ENCODE measurements around the gene RYR2.
A peak's percentile ranks its signal among the peaks of the same experiment; 100 is the strongest.

The RYR2 gene

DNA sequence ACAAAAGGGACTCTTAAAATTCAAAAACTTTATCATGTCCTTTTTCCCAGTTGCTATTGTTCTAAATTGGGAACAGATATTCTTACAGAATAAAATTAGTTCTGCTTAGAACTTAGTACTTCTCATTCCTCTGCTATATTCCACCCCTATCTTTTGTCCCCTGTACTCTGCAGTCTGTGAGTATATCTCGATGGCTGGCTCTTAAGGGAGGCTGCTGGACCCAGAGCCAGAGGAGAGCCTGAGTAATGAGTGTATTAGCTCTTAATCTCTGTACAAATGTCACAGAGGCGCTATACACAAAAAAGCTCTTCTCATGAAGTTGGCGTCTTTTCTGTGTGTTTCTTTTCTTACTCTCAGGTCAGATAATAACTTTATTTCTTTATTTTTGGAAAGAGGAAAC, 425.3 kb downstream of the RYR2 start:
- TF ChIP-seq JUND (IDR thresholded peaks at IDR 0.05; ENCODE audit: low read depth) = no peak
- no peak for DNase-seq (ENCODE audit: low read depth in 1 of 2, low spot score in 1 of 2)
- in situ Hi-C loops (cut with HindIII; ENCODE audit: low pct_unique_long_range_greater_than_20kb, low sequenced_read_pairs) = no loop called here

DNA sequence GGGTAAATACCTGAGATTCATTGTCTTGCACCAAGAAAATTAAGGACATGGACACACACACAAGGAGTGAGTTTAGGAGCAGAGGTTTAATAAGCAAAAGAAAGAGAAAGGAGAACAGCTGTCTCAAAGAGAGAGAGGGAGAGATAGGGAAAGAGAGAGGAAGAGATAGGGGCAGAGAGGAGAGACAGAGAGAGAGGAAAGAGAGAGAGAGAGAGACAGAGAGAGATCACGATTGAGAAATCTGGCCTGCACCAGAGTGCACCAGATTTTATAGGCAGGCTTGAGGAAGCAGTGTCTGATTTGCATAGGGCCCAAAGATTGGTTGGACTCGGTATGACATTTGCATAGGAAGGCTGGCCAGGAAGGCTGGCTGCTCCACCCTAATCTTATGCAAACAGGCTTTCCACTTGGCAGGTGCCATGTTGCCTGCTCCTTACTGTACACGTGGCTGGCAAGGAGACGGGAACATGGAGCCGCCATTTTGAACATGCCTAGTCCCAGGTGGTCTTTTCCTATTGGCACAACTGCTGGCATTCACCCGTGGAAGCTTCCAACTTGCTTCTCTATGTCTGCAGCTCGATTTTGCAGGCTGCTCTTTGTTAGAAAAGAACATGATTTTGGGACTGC, 428.8 kb downstream of the RYR2 start:
- TF ChIP-seq JUND (IDR thresholded peaks at IDR 0.05; ENCODE audit: low read depth) = no peak
- peak in 1 of 2 experiments; percentile 97 for DNase-seq (ENCODE audit: low read depth in 1 of 2, low spot score in 1 of 2)
- in situ Hi-C loops (cut with HindIII; ENCODE audit: low pct_unique_long_range_greater_than_20kb, low sequenced_read_pairs) = no loop called here

DNA sequence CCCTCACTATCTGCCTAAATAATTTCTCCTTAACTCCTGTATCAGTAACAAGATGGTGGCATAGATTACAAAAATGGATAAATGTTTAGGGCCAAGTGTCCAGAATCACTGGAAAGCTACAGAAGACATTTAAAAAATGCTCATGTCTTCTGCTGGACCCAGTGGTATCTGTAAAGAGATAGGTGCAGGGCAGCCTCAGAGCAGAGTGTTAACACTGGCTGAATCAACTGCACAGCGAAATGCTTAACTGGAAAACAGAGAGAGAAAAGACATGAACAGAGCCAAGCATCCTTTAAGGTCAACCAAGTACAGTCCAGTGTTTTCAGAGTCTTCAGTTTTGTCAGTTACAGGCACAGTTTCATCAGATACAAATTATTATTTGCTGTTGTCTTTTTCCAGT, 429.4 kb downstream of the RYR2 start:
- no peak for TF ChIP-seq JUND (IDR thresholded peaks at IDR 0.05; ENCODE audit: low read depth)
- DNase-seq (ENCODE audit: low read depth in 1 of 2, low spot score in 1 of 2) = no peak
- in situ Hi-C loops (cut with HindIII; ENCODE audit: low pct_unique_long_range_greater_than_20kb, low sequenced_read_pairs) = no loop called here

DNA sequence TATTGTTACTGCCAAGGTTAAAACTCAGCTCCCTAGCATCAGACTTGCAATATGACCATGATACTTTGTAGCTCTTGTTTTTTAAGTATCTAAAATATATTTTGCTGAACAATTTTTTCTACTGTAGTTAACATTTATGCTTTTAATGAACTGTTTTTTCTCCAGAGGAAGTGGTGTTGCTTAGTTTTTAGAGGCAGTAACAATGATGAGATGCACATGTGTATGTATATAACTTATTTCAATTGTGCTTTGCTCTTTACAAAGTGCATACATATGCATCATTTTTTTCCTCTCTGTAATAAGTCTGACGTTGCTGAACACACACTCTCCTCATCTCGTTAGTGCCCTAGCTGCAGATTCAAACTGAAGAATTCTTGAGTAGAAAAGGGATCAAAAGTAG, 430.0 kb downstream of the RYR2 start:
- TF ChIP-seq JUND (IDR thresholded peaks at IDR 0.05; ENCODE audit: low read depth) = no peak
- in situ Hi-C loops (cut with HindIII; ENCODE audit: low pct_unique_long_range_greater_than_20kb, low sequenced_read_pairs) = no loop called here
- no peak for DNase-seq (ENCODE audit: low read depth in 1 of 2, low spot score in 1 of 2)

DNA sequence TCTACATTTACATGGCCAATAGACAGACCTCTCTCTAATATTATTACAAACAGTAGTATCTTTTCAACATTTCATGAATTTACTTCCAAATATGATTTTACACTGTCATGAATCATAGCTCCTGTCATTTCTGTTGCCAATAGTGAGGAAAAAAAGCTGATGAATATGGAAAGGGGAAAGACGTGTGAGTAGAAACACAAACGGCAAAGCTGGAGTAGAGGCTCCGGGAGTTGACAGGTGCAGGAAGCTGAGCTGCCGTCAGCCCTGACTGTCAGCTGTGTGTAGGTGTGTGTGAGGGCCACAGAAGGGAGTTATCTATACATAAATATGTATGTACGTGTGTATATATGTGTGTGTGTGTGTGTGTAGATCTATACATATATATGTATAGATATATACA, 431.9 kb downstream of the RYR2 start:
- no peak for DNase-seq (ENCODE audit: low read depth in 1 of 2, low spot score in 1 of 2)
- no peak for TF ChIP-seq JUND (IDR thresholded peaks at IDR 0.05; ENCODE audit: low read depth)
- in situ Hi-C loops (cut with HindIII; ENCODE audit: low pct_unique_long_range_greater_than_20kb, low sequenced_read_pairs) = no loop called here

DNA sequence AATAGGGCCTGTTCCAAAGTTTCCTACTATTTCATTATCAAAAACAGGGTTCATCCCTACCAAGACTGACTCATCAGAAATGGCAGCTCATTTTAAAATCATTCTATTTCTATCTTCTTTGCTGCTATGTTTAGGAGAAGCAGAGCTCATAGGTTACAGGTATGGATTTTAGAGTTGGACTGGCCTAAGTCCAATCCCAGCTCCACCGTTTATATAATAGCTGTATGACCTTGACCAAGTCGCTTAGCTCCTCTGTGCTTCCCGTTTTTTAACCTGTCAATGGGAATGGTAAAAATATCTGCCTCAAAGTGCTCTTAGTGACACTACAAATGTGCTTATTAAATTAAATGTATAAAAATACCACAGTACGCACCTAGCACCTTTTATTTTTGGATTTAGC, 436.1 kb downstream of the RYR2 start:
- in situ Hi-C loops (cut with HindIII; ENCODE audit: low pct_unique_long_range_greater_than_20kb, low sequenced_read_pairs) = no loop called here
- no peak for DNase-seq (ENCODE audit: low read depth in 1 of 2, low spot score in 1 of 2)
- TF ChIP-seq JUND (IDR thresholded peaks at IDR 0.05; ENCODE audit: low read depth) = no peak

DNA sequence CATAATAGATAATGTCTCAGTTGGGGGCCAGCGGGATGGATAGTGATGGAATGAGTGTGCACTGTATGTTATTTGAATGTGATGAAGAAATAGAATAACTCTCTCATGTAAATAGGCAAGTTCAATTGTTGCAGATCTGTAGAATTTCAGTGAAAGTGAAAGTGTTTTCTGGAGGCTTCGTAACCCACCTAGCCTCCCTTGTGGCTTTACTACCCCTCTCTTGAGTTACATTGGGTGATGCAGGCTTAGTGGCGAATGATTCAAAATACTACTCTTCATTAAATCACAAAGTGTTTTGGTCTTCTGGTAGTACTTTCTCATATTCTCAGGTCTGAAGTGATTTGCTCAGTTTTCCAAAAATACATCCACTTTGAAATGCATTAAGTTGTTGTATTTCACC, 436.9 kb downstream of the RYR2 start:
- in situ Hi-C loops (cut with HindIII; ENCODE audit: low pct_unique_long_range_greater_than_20kb, low sequenced_read_pairs) = no loop called here
- DNase-seq (ENCODE audit: low read depth in 1 of 2, low spot score in 1 of 2) = no peak
- no peak for TF ChIP-seq JUND (IDR thresholded peaks at IDR 0.05; ENCODE audit: low read depth)

DNA sequence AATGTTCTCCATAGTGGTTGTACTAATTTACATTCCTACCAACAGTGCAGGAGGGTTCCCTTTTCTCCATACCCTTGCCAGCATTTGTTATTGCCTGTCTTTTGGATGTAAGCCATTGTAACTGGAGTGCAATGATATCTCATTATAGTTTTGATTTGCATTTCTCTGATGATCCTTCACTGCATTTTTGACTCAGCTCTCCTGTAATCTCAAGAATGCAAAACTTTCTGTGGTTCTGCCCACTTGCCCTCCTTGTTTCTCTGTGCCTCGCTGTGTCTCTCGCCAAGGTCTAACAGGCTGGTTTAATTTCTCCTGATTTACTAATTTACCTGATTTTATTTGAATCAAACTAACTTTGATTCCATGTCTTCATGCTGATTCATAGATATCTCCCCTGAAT, 440.8 kb downstream of the RYR2 start:
- TF ChIP-seq JUND (IDR thresholded peaks at IDR 0.05; ENCODE audit: low read depth) = no peak
- no peak for DNase-seq (ENCODE audit: low read depth in 1 of 2, low spot score in 1 of 2)
- in situ Hi-C loops (cut with HindIII; ENCODE audit: low pct_unique_long_range_greater_than_20kb, low sequenced_read_pairs) = no loop called here

DNA sequence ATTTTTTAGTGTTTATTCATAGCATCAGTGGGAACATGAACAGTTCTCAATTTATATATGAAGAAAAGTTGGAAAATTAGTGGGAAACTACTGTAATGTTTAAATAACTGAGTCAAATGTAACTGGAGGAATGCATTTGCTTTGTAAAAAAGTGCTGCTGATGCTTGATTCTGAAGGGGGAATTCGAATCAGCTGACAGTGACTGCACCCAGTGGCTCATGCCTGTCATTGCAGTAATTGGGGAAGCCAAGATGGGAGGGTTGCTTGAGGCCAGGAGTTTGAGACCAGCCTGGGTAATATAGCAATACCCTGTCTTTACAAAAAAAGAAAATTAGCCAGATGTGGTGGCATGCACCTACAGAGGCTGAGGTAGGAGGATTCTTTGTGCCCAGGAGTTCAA, 450.4 kb downstream of the RYR2 start:
- in situ Hi-C loops (cut with HindIII; ENCODE audit: low pct_unique_long_range_greater_than_20kb, low sequenced_read_pairs) = no loop called here
- DNase-seq (ENCODE audit: low read depth in 1 of 2, low spot score in 1 of 2) = peak in 1 of 2 experiments; percentile 28
- TF ChIP-seq JUND (IDR thresholded peaks at IDR 0.05; ENCODE audit: low read depth) = no peak

DNA sequence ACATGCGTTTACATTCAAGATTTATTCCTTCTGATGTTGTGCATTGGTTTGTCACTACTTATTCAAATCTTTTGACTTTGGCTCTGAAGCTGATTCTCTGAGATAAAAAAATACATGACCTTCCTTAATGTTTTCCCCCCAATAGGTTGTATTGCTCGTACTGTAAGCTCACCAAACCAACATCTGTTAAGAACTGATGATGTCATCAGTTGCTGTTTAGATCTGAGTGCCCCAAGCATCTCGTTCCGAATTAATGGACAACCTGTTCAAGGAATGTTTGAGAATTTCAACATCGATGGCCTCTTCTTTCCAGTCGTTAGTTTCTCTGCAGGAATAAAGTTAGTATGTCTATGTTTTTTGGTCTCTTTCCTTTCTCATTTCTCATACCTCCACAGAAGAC, 458.6 kb downstream of the RYR2 start:
- no peak for TF ChIP-seq JUND (IDR thresholded peaks at IDR 0.05; ENCODE audit: low read depth)
- in situ Hi-C loops (cut with HindIII; ENCODE audit: low pct_unique_long_range_greater_than_20kb, low sequenced_read_pairs) = no loop called here
- DNase-seq (ENCODE audit: low read depth in 1 of 2, low spot score in 1 of 2) = no peak

DNA sequence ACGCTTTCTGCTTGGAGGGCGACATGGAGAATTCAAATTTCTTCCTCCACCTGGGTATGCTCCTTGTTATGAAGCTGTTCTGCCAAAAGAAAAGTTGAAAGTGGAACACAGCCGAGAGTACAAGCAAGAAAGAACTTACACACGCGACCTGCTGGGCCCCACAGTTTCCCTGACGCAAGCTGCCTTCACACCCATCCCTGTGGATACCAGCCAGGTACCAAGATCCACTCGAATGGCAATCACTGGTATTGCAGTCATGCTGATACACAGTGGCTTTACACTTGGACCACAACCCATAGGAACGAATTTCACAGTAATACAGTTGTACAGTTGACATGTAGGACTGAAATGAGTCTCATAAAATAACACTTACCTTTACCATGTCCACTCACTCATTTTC, 461.3 kb downstream of the RYR2 start:
- DNase-seq (ENCODE audit: low read depth in 1 of 2, low spot score in 1 of 2) = no peak
- no peak for TF ChIP-seq JUND (IDR thresholded peaks at IDR 0.05; ENCODE audit: low read depth)
- in situ Hi-C loops (cut with HindIII; ENCODE audit: low pct_unique_long_range_greater_than_20kb, low sequenced_read_pairs) = no loop called here

DNA sequence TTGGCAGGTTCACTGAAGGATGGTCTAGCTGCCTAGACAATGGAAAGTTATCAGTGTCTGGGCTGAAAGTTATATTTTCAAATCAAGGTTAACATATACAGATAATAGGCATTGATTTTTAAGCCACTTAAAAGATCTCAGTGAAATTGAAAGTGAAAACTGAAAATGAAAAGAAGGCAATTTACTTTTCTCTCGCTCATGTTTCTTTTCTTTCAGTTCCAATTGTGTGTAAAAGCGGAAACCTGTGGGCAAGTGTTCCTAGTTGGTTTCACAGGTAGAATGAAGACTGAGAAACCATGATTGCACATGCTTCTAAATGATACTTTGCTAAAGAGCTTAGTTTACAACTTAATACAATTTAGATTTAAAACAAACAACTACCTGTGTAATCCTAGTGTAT, 465.0 kb downstream of the RYR2 start:
- TF ChIP-seq JUND (IDR thresholded peaks at IDR 0.05; ENCODE audit: low read depth) = no peak
- in situ Hi-C loops (cut with HindIII; ENCODE audit: low pct_unique_long_range_greater_than_20kb, low sequenced_read_pairs) = no loop called here
- no peak for DNase-seq (ENCODE audit: low read depth in 1 of 2, low spot score in 1 of 2)

DNA sequence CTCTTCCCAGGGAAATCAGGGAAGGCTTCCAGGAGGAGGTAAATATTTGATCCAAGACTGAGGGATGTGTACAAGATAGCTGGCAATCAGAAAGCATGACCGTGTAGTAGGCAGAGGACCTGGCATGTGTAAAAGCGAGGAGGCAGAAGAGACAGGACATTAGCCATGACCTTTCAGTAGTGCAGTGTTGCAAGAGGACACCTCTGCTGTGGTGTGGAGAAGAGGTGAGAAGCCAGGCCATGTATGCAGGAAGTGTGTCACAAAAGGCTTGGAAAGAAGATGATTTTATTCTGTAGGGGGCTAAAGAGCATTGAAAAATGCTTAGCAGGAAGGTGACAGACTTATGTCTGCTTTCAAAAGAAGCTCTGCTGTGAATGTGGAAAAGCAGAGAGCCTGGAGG, 467.8 kb downstream of the RYR2 start:
- no peak for TF ChIP-seq JUND (IDR thresholded peaks at IDR 0.05; ENCODE audit: low read depth)
- in situ Hi-C loops (cut with HindIII; ENCODE audit: low pct_unique_long_range_greater_than_20kb, low sequenced_read_pairs) = no loop called here
- no peak for DNase-seq (ENCODE audit: low read depth in 1 of 2, low spot score in 1 of 2)

DNA sequence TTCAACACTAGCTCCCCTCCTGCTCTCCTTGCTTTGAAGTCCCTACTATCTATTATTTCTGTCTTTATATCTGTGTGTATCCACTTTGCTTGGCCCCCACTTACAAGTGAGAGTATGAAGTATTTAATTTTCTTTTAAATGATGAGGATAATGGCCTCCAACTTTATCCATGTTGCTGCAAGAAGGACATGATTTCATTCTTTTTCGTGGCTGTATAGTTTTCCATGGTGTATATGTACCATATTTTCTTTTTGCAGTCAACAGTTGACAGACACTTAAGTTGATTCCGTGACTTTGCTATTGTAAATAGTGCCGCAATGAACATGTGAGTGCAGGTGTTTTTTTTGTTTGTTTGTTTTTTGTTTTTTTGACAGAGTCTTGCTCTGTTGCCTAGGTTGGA, 483.1 kb downstream of the RYR2 start:
- in situ Hi-C loops (cut with HindIII; ENCODE audit: low pct_unique_long_range_greater_than_20kb, low sequenced_read_pairs) = no loop called here
- no peak for TF ChIP-seq JUND (IDR thresholded peaks at IDR 0.05; ENCODE audit: low read depth)
- DNase-seq (ENCODE audit: low read depth in 1 of 2, low spot score in 1 of 2) = no peak
